Measurements from ENCODE around the gene WDFY1.

DNA sequence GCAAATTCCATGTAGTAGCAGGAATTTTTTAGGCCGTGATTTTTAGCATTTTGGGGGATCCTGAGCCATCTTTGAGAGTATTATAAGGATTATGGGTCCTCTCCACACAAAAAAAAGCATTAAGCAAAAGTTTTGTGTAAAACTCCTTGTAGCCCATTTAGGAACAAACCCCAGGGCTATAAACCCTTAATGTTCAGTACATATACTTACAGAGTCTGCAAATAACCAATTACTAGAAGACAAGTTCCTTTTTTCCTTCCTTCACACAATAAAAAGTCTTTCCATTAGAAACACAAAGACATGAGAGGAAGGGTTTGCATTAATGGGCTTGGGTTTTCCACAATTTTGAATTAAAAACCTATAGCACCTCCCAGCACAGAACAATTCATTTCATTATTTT, 44.6 kb downstream of the WDFY1 start:
- TF ChIP-seq, protein P1, sequence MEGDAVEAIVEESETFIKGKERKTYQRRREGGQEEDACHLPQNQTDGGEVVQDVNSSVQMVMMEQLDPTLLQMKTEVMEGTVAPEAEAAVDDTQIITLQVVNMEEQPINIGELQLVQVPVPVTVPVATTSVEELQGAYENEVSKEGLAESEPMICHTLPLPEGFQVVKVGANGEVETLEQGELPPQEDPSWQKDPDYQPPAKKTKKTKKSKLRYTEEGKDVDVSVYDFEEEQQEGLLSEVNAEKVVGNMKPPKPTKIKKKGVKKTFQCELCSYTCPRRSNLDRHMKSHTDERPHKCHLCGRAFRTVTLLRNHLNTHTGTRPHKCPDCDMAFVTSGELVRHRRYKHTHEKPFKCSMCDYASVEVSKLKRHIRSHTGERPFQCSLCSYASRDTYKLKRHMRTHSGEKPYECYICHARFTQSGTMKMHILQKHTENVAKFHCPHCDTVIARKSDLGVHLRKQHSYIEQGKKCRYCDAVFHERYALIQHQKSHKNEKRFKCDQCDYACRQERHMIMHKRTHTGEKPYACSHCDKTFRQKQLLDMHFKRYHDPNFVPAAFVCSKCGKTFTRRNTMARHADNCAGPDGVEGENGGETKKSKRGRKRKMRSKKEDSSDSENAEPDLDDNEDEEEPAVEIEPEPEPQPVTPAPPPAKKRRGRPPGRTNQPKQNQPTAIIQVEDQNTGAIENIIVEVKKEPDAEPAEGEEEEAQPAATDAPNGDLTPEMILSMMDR (conservative IDR thresholded peaks at IDR 0.05; ENCODE audit: low read depth in 2 of 2): no peak
- TF ChIP-seq, protein P2, sequence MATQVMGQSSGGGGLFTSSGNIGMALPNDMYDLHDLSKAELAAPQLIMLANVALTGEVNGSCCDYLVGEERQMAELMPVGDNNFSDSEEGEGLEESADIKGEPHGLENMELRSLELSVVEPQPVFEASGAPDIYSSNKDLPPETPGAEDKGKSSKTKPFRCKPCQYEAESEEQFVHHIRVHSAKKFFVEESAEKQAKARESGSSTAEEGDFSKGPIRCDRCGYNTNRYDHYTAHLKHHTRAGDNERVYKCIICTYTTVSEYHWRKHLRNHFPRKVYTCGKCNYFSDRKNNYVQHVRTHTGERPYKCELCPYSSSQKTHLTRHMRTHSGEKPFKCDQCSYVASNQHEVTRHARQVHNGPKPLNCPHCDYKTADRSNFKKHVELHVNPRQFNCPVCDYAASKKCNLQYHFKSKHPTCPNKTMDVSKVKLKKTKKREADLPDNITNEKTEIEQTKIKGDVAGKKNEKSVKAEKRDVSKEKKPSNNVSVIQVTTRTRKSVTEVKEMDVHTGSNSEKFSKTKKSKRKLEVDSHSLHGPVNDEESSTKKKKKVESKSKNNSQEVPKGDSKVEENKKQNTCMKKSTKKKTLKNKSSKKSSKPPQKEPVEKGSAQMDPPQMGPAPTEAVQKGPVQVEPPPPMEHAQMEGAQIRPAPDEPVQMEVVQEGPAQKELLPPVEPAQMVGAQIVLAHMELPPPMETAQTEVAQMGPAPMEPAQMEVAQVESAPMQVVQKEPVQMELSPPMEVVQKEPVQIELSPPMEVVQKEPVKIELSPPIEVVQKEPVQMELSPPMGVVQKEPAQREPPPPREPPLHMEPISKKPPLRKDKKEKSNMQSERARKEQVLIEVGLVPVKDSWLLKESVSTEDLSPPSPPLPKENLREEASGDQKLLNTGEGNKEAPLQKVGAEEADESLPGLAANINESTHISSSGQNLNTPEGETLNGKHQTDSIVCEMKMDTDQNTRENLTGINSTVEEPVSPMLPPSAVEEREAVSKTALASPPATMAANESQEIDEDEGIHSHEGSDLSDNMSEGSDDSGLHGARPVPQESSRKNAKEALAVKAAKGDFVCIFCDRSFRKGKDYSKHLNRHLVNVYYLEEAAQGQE (IDR thresholded peaks at IDR 0.05; ENCODE audit: unreplicated experiment): no peak
- TF ChIP-seq POLR2AphosphoS5 (IDR thresholded peaks at IDR 0.05; ENCODE audit: low read depth) (no peak), NANOG (IDR thresholded peaks at IDR 0.05; ENCODE audit: borderline replicate concordance) (no peak), EZH2phosphoT487 (IDR thresholded peaks at IDR 0.05; ENCODE audit: unreplicated experiment) (no peak), EZH2 (IDR thresholded peaks at IDR 0.05; ENCODE audit: low read depth, unreplicated experiment) (no peak), CREB1 (CRISPR knock-in tag; IDR thresholded peaks at IDR 0.05; ENCODE audit: low read depth) (no peak)
- TF ChIP-seq, protein P3, sequence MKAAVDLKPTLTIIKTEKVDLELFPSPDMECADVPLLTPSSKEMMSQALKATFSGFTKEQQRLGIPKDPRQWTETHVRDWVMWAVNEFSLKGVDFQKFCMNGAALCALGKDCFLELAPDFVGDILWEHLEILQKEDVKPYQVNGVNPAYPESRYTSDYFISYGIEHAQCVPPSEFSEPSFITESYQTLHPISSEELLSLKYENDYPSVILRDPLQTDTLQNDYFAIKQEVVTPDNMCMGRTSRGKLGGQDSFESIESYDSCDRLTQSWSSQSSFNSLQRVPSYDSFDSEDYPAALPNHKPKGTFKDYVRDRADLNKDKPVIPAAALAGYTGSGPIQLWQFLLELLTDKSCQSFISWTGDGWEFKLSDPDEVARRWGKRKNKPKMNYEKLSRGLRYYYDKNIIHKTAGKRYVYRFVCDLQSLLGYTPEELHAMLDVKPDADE (IDR thresholded peaks at IDR 0.05): no peak

All from GM23338 (cell line).